NCI-H1092 treated with DMSO at 0.1 percent for 48 hours (cell line): Measurements from ENCODE around the gene PANK4.

Experiments used
- DNase-seq: peaks from one replicate; lab custom pipeline; 2025; lab: John Stamatoyannopoulos, UW

Gene PANK4

DNA sequence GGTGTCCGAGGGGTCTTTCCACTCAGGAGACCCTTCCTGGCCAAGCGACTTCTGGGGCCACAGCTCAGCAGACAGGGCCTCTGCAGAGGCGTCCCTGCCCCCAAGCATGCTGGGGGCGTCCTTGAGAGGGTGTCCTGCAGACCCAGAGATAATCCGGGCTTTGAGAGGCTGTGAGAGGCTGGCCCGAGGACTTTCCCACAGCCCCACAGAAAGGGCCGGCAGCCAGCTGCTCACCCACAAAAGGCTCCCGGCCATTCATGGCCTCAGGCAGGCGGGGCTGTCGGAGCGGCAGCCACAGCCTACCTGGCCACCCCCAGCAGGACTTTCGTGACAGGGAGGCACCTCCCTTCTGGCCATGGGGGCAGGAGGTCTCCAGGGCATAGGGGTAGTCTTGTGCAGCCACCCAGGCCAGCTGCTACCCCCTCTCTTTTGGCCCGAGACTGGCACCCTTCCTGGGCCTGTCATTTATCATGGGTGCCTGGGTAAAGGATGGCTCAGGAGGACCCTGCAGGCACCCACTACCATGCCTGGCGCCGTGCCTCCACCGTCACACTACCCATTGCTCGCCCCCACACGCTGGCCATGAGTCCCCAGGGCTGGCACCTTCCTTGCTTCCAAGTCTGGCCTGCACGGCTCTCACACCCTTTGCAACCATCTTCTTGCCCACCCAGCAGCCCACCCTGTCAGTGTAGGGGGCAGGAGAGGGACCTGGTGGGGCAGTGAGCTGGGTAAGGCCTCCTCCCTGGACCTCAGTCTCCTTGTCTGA, 18.7 kb upstream of the PANK4 start:
- DNase-seq, result no peak

GRCh38 chr1:2544093-2544874, 17.9 kb upstream of the PANK4 start:
- no peak for DNase-seq

DNA sequence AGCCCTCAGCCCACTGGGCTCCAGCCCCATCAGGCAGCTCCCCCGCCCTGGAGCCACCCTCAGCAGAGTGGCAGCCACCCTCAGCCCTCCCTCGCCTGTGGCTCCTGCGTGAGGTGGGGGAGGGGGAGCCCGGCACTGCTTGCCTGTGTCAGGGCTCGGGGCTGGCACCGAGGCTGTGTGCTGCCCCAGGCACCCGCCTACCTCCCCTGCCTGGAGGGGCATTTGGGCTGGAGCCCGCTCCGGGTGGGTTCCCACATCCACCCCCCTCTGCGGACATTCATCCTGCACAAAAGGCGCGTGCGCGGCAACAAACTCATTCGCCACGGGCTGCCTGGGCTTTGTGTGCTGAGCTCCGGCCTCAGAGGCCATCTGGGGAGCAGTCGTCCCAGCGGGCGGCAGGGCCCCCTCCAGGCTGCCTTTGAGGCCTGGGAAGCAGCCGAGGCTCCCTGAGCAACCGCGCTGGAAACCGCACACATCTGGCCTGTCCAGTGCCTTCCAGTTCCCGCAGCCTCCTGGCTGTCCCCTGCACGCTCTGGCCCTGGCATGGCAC, 17.2 kb upstream of the PANK4 start:
- DNase-seq, result no peak

GRCh38 chr1:2542246-2542915, 16.0 kb upstream of the PANK4 start:
- no peak for DNase-seq

GRCh38 chr1:2541619-2542245, 15.3 kb upstream of the PANK4 start:
- no peak for DNase-seq

DNA sequence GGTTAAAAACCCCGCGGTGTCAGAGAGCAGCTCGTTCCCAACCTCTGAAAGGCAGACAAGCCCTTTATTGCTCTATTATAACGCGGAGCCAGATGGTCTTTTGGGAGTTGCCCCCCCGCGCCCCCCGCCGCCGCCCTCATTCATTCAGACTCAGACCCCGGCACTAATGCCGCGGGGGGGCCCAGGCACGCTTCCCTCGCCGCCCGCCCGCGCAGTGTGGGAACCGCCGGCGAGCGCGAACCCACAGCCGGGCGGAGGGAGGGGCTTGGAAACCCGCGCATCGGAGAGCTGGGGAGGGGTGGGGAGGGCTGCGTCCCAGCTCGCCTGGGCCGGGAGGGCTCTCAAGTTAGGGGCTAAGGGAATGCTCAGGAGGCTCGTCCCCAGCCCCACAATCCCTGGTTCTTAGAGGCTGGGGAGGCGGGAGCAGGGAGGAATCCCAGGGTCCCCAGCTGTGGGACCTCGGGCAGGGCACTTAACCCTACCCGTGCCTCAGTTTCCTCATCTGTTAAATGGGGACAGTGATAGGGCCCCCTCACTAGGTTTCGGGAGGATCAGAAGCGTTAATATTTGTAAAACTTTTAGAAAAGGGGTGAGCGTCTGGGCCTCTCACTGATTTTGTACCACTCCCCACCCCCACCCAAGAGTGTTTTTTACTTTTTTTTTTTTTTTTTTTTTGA, 14.6 kb upstream of the PANK4 start:
- no peak for DNase-seq

- DNase-seq, result no peak
Observed at GRCh38 chr1:2539312-2539907, 13.0 kb upstream of the PANK4 start.

DNA sequence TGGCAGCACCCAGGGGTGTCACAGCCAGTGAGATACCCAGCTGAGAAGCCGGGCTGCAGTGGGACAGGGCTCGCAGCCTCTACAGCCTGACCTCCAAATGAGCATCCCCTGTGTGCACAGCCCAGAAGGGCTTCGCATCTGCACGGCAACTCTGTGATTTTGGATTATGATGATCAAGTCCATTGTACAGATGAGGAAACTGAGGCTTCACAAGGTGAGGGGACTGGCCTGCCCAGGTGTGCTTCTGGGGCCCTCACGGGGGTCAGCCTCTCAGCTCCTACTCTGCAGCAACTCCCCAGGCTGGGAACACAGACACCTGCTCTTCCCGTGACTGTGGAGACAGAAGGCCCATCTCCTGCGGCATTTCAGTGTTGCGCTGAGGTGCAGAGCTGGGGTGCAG, 12.5 kb upstream of the PANK4 start:
- no peak for DNase-seq

DNA sequence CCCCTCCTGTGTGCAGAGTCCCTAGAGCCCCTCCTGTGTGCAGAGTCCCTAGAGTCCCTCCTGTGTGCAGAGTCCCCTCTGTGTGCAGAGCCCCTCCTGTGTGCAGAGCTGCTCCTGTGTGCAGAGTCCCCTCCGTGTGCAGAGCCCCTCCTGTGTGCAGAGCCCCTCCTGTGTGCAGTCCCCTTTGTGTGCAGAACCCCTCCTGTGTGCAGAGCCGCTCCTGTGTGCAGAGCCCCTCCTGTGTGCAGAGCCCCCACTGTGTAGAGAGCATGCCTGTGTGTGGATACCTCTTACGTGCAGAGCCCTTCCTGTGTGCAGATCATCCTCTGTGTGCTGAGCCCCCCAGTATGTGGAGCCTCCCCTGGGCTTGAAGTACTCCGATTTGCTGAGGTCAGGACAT, 12.0 kb upstream of the PANK4 start:
- DNase-seq, result no peak

DNA sequence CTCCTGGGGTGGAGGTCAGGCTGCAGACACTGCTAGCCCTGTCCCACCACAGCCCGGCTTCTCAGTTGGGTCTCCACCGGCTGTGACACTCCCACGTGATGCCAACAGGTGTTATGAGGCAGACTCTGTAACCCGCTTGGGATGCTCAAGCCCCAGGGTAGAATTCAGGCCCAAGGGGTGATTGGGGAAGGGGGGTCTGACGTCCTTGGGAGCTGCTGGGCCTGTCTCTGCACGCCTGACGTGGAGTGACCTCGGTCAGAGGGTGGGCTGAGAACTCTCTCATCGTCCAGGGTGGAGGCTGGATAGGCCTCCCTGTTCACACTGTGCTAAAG, 11.4 kb upstream of the PANK4 start:
- DNase-seq, result no peak

DNA sequence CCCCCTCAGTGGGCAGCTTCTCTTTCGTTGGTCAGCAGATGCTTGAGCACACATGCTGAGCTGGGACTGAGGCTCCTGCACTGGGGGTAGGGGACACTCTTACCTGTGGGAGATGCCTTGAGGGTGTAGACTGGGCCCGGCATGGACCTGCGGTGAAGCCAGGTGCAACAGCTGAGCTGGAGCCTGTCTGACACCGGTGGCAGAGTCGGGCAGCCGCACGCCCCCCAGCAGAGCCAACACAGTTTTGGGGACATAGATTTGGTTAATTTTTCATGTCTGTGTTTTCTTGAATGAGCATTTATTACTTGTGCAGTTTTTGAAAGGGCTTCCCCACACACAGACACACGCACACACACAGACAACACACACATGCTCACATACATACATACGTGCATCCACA, 9.6 kb upstream of the PANK4 start:
- no peak for DNase-seq

- no peak for DNase-seq
Observed at GRCh38 chr1:2535455-2535854, 9.1 kb upstream of the PANK4 start.

- no peak for DNase-seq
Observed at GRCh38 chr1:2534687-2535441, 8.5 kb upstream of the PANK4 start.

GRCh38 chr1:2534315-2534686, 7.9 kb upstream of the PANK4 start:
- no peak for DNase-seq

- no peak for DNase-seq
Observed at GRCh38 chr1:2533365-2533764, 7.0 kb upstream of the PANK4 start.

DNA sequence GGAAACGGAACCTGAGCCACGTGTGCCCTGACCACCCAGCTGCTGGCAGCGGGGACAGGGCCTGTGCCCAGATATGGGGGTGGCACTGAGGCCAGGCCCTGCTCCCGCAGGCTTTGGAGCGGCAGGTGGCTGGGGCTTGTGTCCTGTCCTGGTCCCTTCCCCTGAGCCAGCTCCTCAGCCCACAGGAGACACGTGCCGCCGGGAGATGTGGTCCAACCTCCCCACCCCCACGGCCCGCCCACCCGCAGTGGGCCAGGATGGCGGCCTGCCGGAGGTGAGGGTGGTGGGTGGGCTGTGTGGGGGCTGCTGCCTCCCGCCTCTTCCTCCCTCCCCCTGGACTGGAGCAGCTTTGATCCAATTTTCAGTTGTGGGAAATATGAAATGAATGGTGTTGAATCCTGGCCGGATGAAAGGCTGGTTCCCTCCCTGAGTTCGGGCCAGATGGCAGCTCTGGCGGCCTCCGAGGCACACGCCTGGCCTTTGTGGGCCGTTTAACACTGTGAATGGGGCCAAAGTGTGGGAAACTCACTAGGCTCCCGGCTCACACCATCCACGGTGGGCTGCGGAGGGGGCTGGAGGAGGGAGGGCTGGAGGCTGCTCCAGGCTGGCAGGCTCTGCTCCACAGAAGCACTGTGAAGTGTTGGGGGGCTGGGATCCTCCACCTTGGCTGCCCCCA, 6.2 kb upstream of the PANK4 start:
- DNase-seq, result no peak

- DNase-seq, result no peak
Observed at GRCh38 chr1:2530513-2531361, 4.3 kb upstream of the PANK4 start.

- DNase-seq, result peak; percentile 14
Observed at GRCh38 chr1:2529784-2530512, 3.6 kb upstream of the PANK4 start, which contains the start of gene HES5. Gene HES5 (minus strand): TSS chr1:2530263. CDS start chr1:2530164, 99 bp downstream.
